SU-DHL-6 (cell line): ENCODE data around the gene BDKRB2.

Source experiments
- H2AFZ ChIP-seq: fragments of 200-600 bp; sonication (generic); 2 replicates; pipeline ENCODE4 v1.6.1; 2014; ENCODE audit warnings: low read depth, mild to moderate bottlenecking, moderate library complexity, mixed read lengths, antibody characterized with exemption, low read length; ENCODE audit not compliant: severe bottlenecking
- H3F3A ChIP-seq: fragments of 200-600 bp; shearing (Covaris generic); 2 replicates; pipeline ENCODE4 v1.6.0; 2016; ENCODE audit warnings: antibody characterized with exemption, mild to moderate bottlenecking; ENCODE audit not compliant: insufficient read depth
- H3K27ac ChIP-seq: fragments of 200-600 bp; sonication (generic); 2 replicates; pipeline ENCODE4 v1.5.1; 2016; ENCODE audit warnings: low read depth, mild to moderate bottlenecking, low read length, moderate library complexity, mixed read lengths
- H3K27me3 ChIP-seq: fragments of 200-600 bp; sonication (generic), shearing (Covaris generic); 2 replicates; pipeline ENCODE4 v1.6.0; 2014; ENCODE audit warnings: mild to moderate bottlenecking, low read length
- H3K36me3 ChIP-seq: fragments of 200-600 bp; sonication (generic); 2 replicates; pipeline ENCODE4 v1.6.1; 2014; ENCODE audit warnings: mild to moderate bottlenecking, low read length, mixed read lengths
- H3K4me2 ChIP-seq: fragments of 300-600, 200-600 bp; shearing (Covaris generic), sonication (generic); 2 replicates; pipeline ENCODE4 v1.6.0; 2014; ENCODE audit warnings: low read length, low read depth, mild to moderate bottlenecking; ENCODE audit not compliant: poor library complexity, severe bottlenecking
- H3K4me3 ChIP-seq: fragments of 200-600 bp; sonication (generic); 2 replicates; pipeline ENCODE4 v1.5.1; 2014; ENCODE audit warnings: antibody characterized with exemption, low read length, mild to moderate bottlenecking, mixed read lengths; ENCODE audit not compliant: insufficient read depth, poor library complexity, severe bottlenecking
- H3K79me2 ChIP-seq: fragments of 200-600 bp; sonication (generic); 2 replicates; pipeline ENCODE4 v1.6.1; 2014; ENCODE audit warnings: mild to moderate bottlenecking, low read length, moderate library complexity; ENCODE audit not compliant: insufficient read depth
- H3K9ac ChIP-seq: fragments of 200-600 bp; sonication (generic); 2 replicates; pipeline ENCODE4 v1.7.0; 2014; ENCODE audit warnings: mild to moderate bottlenecking, low read length
- H3K9me2 ChIP-seq: fragments of 200-600 bp; sonication (generic); replicated peaks from 2 replicates; pipeline ENCODE4 v1.6.1; 2014; ENCODE audit warnings: low read length; ENCODE audit not compliant: insufficient read depth
- H3K9me3 ChIP-seq: fragments of 200-600 bp; sonication (generic); 2 replicates; pipeline ENCODE4 v1.6.1; 2014; ENCODE audit warnings: low read length, mixed read lengths; ENCODE audit not compliant: insufficient read depth
- H4K20me1 ChIP-seq: fragments of 200-600 bp; sonication (generic); 2 replicates; pipeline ENCODE4 v1.6.1; 2014; ENCODE audit warnings: low read depth, mild to moderate bottlenecking, antibody characterized with exemption, low read length, moderate library complexity, mixed read lengths
- CTCF ChIP-seq: fragments of 200-600 bp; sonication (generic); IDR thresholded peaks from one replicate; pipeline ENCODE4 v1.5.1; 2017; ENCODE audit warnings: antibody characterized with exemption, mild to moderate bottlenecking, low read length, moderate library complexity; ENCODE audit not compliant: insufficient read depth, poor library complexity, severe bottlenecking
- EZH2phosphoT487 ChIP-seq: fragments of 200-600 bp; sonication (generic), shearing (Covaris generic); conservative IDR thresholded peaks from 2 replicates; pipeline ENCODE4 v1.6.1; 2018; ENCODE audit warnings: mild to moderate bottlenecking, antibody characterized with exemption, low read length, moderate library complexity, mixed read lengths

BDKRB2 gene

GRCh38 chr14:96245710-96246538, 41.3 kb downstream of the BDKRB2 start:
- no peaks in the 10 kb centered on the region for H3K79me2 ChIP-seq
- TF ChIP-seq CTCF (no peak), EZH2phosphoT487 (no peak)
- no peak overlapping the region for H3K4me3 ChIP-seq
- H3K4me2 ChIP-seq, result no peak overlapping the region
- no peaks in the 10 kb centered on the region for H3K36me3 ChIP-seq
- no peak overlapping the region for H2AFZ ChIP-seq
- no peak overlapping the region for H3K9ac ChIP-seq
- no peaks in the 10 kb centered on the region for H3K9me3 ChIP-seq
- H3K9me2 ChIP-seq, result no peaks in the 10 kb centered on the region
- H3K27ac ChIP-seq, result no peak overlapping the region
- no peaks in the 10 kb centered on the region for H4K20me1 ChIP-seq
- H3F3A ChIP-seq, result no peaks in the 10 kb centered on the region
- H3K27me3 ChIP-seq, result no peaks in the 10 kb centered on the region; the same call in 1 of the 2 replicates

- Histone ChIP-seq H3K79me2 (no peaks in the 10 kb centered on the region), H3K9ac (no peak overlapping the region), H2AFZ (no peak overlapping the region), H3K36me3 (no peaks in the 10 kb centered on the region), H3K4me3 (no peak overlapping the region), H3K9me3 (no peaks in the 10 kb centered on the region), H3K9me2 (no peaks in the 10 kb centered on the region), H3K4me2 (no peak overlapping the region), H3K27ac (no peak overlapping the region), H3F3A (no peaks in the 10 kb centered on the region), H4K20me1 (no peaks in the 10 kb centered on the region), H3K27me3 (no peaks in the 10 kb centered on the region; the same call in 1 of the 2 replicates)
- no peak for TF ChIP-seq EZH2phosphoT487
- TF ChIP-seq CTCF, result no peak
Measured at GRCh38 chr14:96246539-96246847, 41.9 kb downstream of the BDKRB2 start.

- Histone ChIP-seq H2AFZ (no peak overlapping the region), H3K79me2 (no peaks in the 10 kb centered on the region), H3K4me3 (no peak overlapping the region), H3K27me3 (no peaks in the 10 kb centered on the region; the same call in 1 of the 2 replicates), H4K20me1 (no peaks in the 10 kb centered on the region), H3K27ac (no peak overlapping the region), H3K4me2 (no peak overlapping the region), H3K9me2 (no peaks in the 10 kb centered on the region), H3K9me3 (no peaks in the 10 kb centered on the region), H3F3A (no peaks in the 10 kb centered on the region), H3K9ac (no peak overlapping the region), H3K36me3 (no peaks in the 10 kb centered on the region)
- TF ChIP-seq CTCF (no peak), EZH2phosphoT487 (no peak)
Measured at GRCh38 chr14:96247031-96247430, 42.4 kb downstream of the BDKRB2 start.
